Neuronal stem cell (in vitro differentiated cells): ENCODE data around the gene DCC.

ENCODE experiments used
- DNase-seq: peaks from one replicate; pipeline ENCODE4 v3.0.0-alpha.2; 2013; ENCODE audit warnings: low spot score
- H2AFZ ChIP-seq: one replicate; pipeline ENCODE4 v1.6.1; 2013; ENCODE audit warnings: mild to moderate bottlenecking, low read length, inconsistent platforms
- H2AK5ac ChIP-seq: 2 replicates; pipeline ENCODE4 v1.6.1; 2013; ENCODE audit warnings: low read depth, mild to moderate bottlenecking, inconsistent platforms, low read length, moderate library complexity, mixed read lengths
- H2BK120ac ChIP-seq: 2 replicates; pipeline ENCODE4 v1.6.1; 2013; ENCODE audit warnings: low read depth, mild to moderate bottlenecking, inconsistent platforms, low read length, moderate library complexity, mixed read lengths
- H2BK12ac ChIP-seq: one replicate; pipeline ENCODE4 v1.6.1; 2013; ENCODE audit warnings: low read length, inconsistent platforms
- H2BK15ac ChIP-seq: 2 replicates; pipeline ENCODE4 v1.6.1; 2013; ENCODE audit warnings: mild to moderate bottlenecking, low read length, inconsistent platforms, mixed read lengths
- H2BK5ac ChIP-seq: one replicate; pipeline ENCODE4 v1.6.1; 2013; ENCODE audit warnings: inconsistent platforms, mild to moderate bottlenecking, low read length, moderate library complexity
- H3K14ac ChIP-seq: one replicate; pipeline ENCODE4 v1.6.1; 2013; ENCODE audit warnings: low read length, inconsistent platforms
- H3K18ac ChIP-seq: 2 replicates; pipeline ENCODE4 v1.6.1; 2013; ENCODE audit warnings: low read length, inconsistent platforms
- H3K23ac ChIP-seq: 2 replicates; pipeline ENCODE4 v1.6.1; 2013; ENCODE audit warnings: low read depth, mild to moderate bottlenecking, mixed read lengths, low read length, inconsistent platforms; ENCODE audit not compliant: poor library complexity
- H3K27ac ChIP-seq: replicated peaks from 3 replicates; pipeline ENCODE4 v1.5.1; 2013; ENCODE audit warnings: low read length, inconsistent platforms
- H3K27me3 ChIP-seq, 3 experiments: 2 replicates each; pipeline ENCODE4 v1.6.1; 2013; ENCODE audit warnings: low read length in 3 of 3, mild to moderate bottlenecking in 2 of 3, inconsistent platforms in 1 of 3, low read depth in 1 of 3, mixed read lengths in 1 of 3, moderate library complexity in 1 of 3; ENCODE audit not compliant: control insufficient read depth in 3 of 3, insufficient read depth in 3 of 3
- H3K36me3 ChIP-seq, 2 donors: replicated peaks in 1 of 2; 2 replicates each; pipeline ENCODE4 v1.6.1; 2013; ENCODE audit warnings: low read length in 2 of 2; ENCODE audit not compliant: control insufficient read depth in 2 of 2, insufficient read depth in 2 of 2
- H3K4ac ChIP-seq: 2 replicates; pipeline ENCODE4 v1.6.1; 2013; ENCODE audit warnings: inconsistent platforms, mild to moderate bottlenecking, low read length, moderate library complexity
- H3K4me1 ChIP-seq, 2 donors: 1 replicate in 1 of 2; 2 replicates in 1 of 2; pipeline ENCODE4 v1.6.1; 2013; ENCODE audit warnings: low read length in 2 of 2, low read depth in 1 of 2; ENCODE audit not compliant: control insufficient read depth in 2 of 2, insufficient read depth in 1 of 2
- H3K4me2 ChIP-seq: one replicate; pipeline ENCODE4 v1.6.1; 2013; ENCODE audit warnings: mild to moderate bottlenecking, low read length, inconsistent platforms; ENCODE audit not compliant: insufficient read depth, poor library complexity, severe bottlenecking
- H3K4me3 ChIP-seq, 2 donors: 2 replicates each; pipeline ENCODE4 v1.5.1; 2013; ENCODE audit warnings: low read length in 2 of 2, mild to moderate bottlenecking in 2 of 2, inconsistent platforms in 1 of 2, moderate library complexity in 1 of 2
- H3K79me1 ChIP-seq: one replicate; pipeline ENCODE4 v1.6.1; 2013; ENCODE audit warnings: low read depth, mild to moderate bottlenecking, inconsistent platforms, low read length, moderate library complexity
- H3K9ac ChIP-seq: one replicate; pipeline ENCODE4 v1.6.1; 2013; ENCODE audit warnings: mild to moderate bottlenecking, low read depth, low read length, inconsistent platforms; ENCODE audit not compliant: poor library complexity
- H3K9me3 ChIP-seq, 2 donors: replicated peaks in 1 of 2; 2 replicates each; pipeline versions ENCODE3 to v1.6.1; 2013; ENCODE audit warnings: low read length in 2 of 2, mild to moderate bottlenecking in 2 of 2, inconsistent platforms in 1 of 2, low read depth in 1 of 2, mixed read lengths in 1 of 2, moderate library complexity in 1 of 2; ENCODE audit not compliant: control insufficient read depth in 2 of 2, insufficient read depth in 1 of 2
- H4K8ac ChIP-seq: one replicate; pipeline ENCODE4 v1.6.1; 2013; ENCODE audit warnings: low read depth, mild to moderate bottlenecking, inconsistent platforms, low read length, moderate library complexity
- H4K91ac ChIP-seq: one replicate; pipeline ENCODE4 v1.6.1; 2013; ENCODE audit warnings: low read length, low read depth, mild to moderate bottlenecking, inconsistent platforms; ENCODE audit not compliant: poor library complexity
- WGBS, 2 donors: extraction: QIAGEN DNeasy Blood & Tissue Kit; methylation state at CpG; one replicate each; pipeline ENCODE4 v1.1.7; 2013; ENCODE audit warnings: missing lambda C conversion rate in 2 of 2, mixed read lengths in 1 of 2; ENCODE audit not compliant: insufficient read length in 2 of 2, insufficient replicate concordance in 1 of 2; ENCODE audit errors: extremely low coverage in 2 of 2; 5-methylcytosine and 5-hydroxymethylcytosine counted together

Gene DCC

GRCh38 chr18:53443336-53443735 is 1103.3 kb downstream of the DCC start:
- H3K79me1 ChIP-seq, result no peaks in the 10 kb centered on the region
- no peaks in the 10 kb centered on the region for H3K36me3 ChIP-seq
- H3K9me3 ChIP-seq, result peaks cover 0 to 17% of the 10 kb centered on the region in 2 donors
- H3K4me2 ChIP-seq, result no peak overlapping the region
- WGBS, 2 donors, result no CpG with 5 or more reads among the region's 2 CpGs
- H2BK120ac ChIP-seq, result no peak overlapping the region
- H3K14ac ChIP-seq, result no peak overlapping the region
- H4K8ac ChIP-seq, result no peak overlapping the region
- H3K9ac ChIP-seq, result no peak overlapping the region
- H2BK15ac ChIP-seq, result no peak overlapping the region
- DNase-seq, result no peak
- no peak overlapping the region for H3K18ac ChIP-seq
- H3K23ac ChIP-seq, result no peak overlapping the region
- H2BK12ac ChIP-seq, result no peak overlapping the region
- H3K27ac ChIP-seq, result no peak overlapping the region
- H3K4ac ChIP-seq, result no peak overlapping the region
- no peak overlapping the region for H2AK5ac ChIP-seq
- no peaks in the 10 kb centered on the region for H3K4me1 ChIP-seq
- H3K4me3 ChIP-seq, result no peak overlapping the region
- H3K27me3 ChIP-seq, result no peaks in the 10 kb centered on the region
- H2BK5ac ChIP-seq, result no peak overlapping the region
- H2AFZ ChIP-seq, result no peak overlapping the region
- H4K91ac ChIP-seq, result no peak overlapping the region

GRCh38 chr18:53443831-53444230 is 1103.8 kb downstream of the DCC start:
- H3K23ac ChIP-seq, result no peak overlapping the region
- H2BK12ac ChIP-seq, result no peak overlapping the region
- no peak overlapping the region for H3K4ac ChIP-seq
- peaks cover 0 to 17% of the 10 kb centered on the region in 2 donors for H3K9me3 ChIP-seq
- no peaks in the 10 kb centered on the region for H3K36me3 ChIP-seq
- H3K4me1 ChIP-seq, result no peaks in the 10 kb centered on the region
- no peak overlapping the region for H4K91ac ChIP-seq
- H3K9ac ChIP-seq, result no peak overlapping the region
- H3K79me1 ChIP-seq, result no peaks in the 10 kb centered on the region
- WGBS, 2 donors, result no CpG with 5 or more reads among the region's 4 CpGs
- H2BK5ac ChIP-seq, result no peak overlapping the region
- H2AK5ac ChIP-seq, result no peak overlapping the region
- no peak overlapping the region for H2BK120ac ChIP-seq
- no peak overlapping the region for H3K14ac ChIP-seq
- no peak for DNase-seq
- H3K18ac ChIP-seq, result no peak overlapping the region
- no peak overlapping the region for H4K8ac ChIP-seq
- no peak overlapping the region for H2AFZ ChIP-seq
- H3K4me3 ChIP-seq, result no peak overlapping the region
- H3K27me3 ChIP-seq, result no peaks in the 10 kb centered on the region
- H3K4me2 ChIP-seq, result no peak overlapping the region
- no peak overlapping the region for H2BK15ac ChIP-seq
- H3K27ac ChIP-seq, result no peak overlapping the region

- Histone ChIP-seq H2BK12ac (no peak overlapping the region), H3K4ac (no peak overlapping the region), H3K27ac (no peak overlapping the region), H4K8ac (no peak overlapping the region), H2AFZ (no peak overlapping the region), H3K14ac (no peak overlapping the region), H3K23ac (no peak overlapping the region), H2BK5ac (no peak overlapping the region), H3K4me1 (peaks cover 0 to 9% of the 10 kb centered on the region in 2 donors), H3K9ac (no peak overlapping the region), H3K18ac (no peak overlapping the region), H2BK15ac (no peak overlapping the region), H2BK120ac (no peak overlapping the region), H3K4me2 (no peak overlapping the region), H3K4me3 (no peak overlapping the region), H3K79me1 (no peaks in the 10 kb centered on the region), H2AK5ac (no peak overlapping the region), H3K36me3 (no peaks in the 10 kb centered on the region), H3K27me3 (no peaks in the 10 kb centered on the region), H4K91ac (no peak overlapping the region), H3K9me3 (peaks cover 0 to 4% of the 10 kb centered on the region in 2 donors)
- no peak for DNase-seq
- no CpG with 5 or more reads among the region's 2 CpGs for WGBS, 2 donors
Measured at GRCh38 chr18:53451902-53452301, 1111.9 kb downstream of the DCC start.

- H2BK12ac ChIP-seq, result no peak overlapping the region
- no peak overlapping the region for H4K91ac ChIP-seq
- H3K36me3 ChIP-seq, result no peaks in the 10 kb centered on the region
- no peaks in the 10 kb centered on the region for H3K79me1 ChIP-seq
- peaks cover 0 to 4% of the 10 kb centered on the region in 2 donors for H3K9me3 ChIP-seq
- H3K14ac ChIP-seq, result no peak overlapping the region
- H3K27me3 ChIP-seq, result no peaks in the 10 kb centered on the region
- peaks cover 5 to 35% of the 10 kb centered on the region in 2 donors for H3K4me1 ChIP-seq
- H3K27ac ChIP-seq, result no peak overlapping the region
- H2AFZ ChIP-seq, result no peak overlapping the region
- H2BK15ac ChIP-seq, result no peak overlapping the region
- no peak overlapping the region for H3K18ac ChIP-seq
- no peak overlapping the region for H3K4ac ChIP-seq
- no peak overlapping the region for H3K23ac ChIP-seq
- no peak overlapping the region for H2AK5ac ChIP-seq
- H3K4me3 ChIP-seq, result no peak overlapping the region
- DNase-seq, result no peak
- no peak overlapping the region for H4K8ac ChIP-seq
- no peak overlapping the region for H3K9ac ChIP-seq
- no CpG with 5 or more reads among the region's 1 CpG for WGBS, 2 donors
- H3K4me2 ChIP-seq, result no peak overlapping the region
- no peak overlapping the region for H2BK5ac ChIP-seq
- no peak overlapping the region for H2BK120ac ChIP-seq
Measured at GRCh38 chr18:53457068-53457467, 1117.1 kb downstream of the DCC start.
